ENCODE data around the gene FBXW7.

The FBXW7 gene

GRCh38 chr4:152535903-152536544 is at the start of gene FBXW7:
Gene FBXW7, minus strand, starts transcription at chr4:152536092. Its CDS starts 124,289 bp downstream, at chr4:152411803.
- peak within 1 kb of the TSS; percentile 86 to 98 for H3K9ac ChIP-seq (ENCODE audit: low read depth in 1 of 2, low read length in 2 of 2)
- H3K27ac ChIP-seq (ENCODE audit: low read depth in 2 of 2, low read length in 2 of 2) = peak within 1 kb of the TSS; percentile 97 to 99
- H3K9me3 ChIP-seq (ENCODE audit: control insufficient read depth in 2 of 2, low read length in 2 of 2) = no peaks in the 10 kb centered on the region
- H3K36me3 ChIP-seq (ENCODE audit: control insufficient read depth in 2 of 2, insufficient read depth in 2 of 2, low read length in 2 of 2) = peaks cover 6 to 9% of the 10 kb centered on the region in 2 donors
- H3K4me3 ChIP-seq (ENCODE audit: low read length in 2 of 2) = peak within 1 kb of the TSS; percentile 87 to 91
- no peaks in the 10 kb centered on the region for H3K27me3 ChIP-seq (ENCODE audit: control insufficient read depth in 2 of 2, insufficient read depth in 2 of 2, low read length in 2 of 2)
- peaks cover 13 to 19% of the 10 kb centered on the region in 2 donors for H3K4me1 ChIP-seq (ENCODE audit: control insufficient read depth in 2 of 2, insufficient read depth in 2 of 2, low read length in 2 of 2)

DNA sequence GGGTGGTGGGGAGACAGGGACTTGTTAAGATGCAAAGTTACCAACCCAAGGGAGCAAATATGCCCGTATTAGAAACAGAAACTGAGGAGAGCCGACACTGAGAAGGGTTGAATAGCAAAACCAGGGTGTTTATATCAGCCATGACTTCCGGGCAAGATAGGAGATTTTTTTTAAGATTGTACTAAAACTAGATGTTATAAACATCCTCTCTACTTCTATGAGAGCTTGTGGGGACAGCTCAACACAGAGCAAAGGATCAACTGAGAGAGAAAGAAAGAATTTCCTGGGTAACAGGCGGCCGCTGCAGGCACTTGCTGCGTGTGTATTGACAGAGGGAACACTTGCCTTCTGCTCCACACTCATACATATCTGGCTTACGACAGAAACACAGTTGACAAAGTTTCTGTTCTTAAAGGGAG is 49.1 kb upstream of the FBXW7 start:
- Histone ChIP-seq H3K9ac (ENCODE audit: low read depth in 1 of 2, low read length in 2 of 2) (no peak overlapping the region), H3K4me3 (ENCODE audit: low read length in 2 of 2) (peak overlapping the region in 1 of 2 donors; percentile 41), H3K4me1 (ENCODE audit: control insufficient read depth in 2 of 2, insufficient read depth in 2 of 2, low read length in 2 of 2) (no peaks in the 10 kb centered on the region), H3K9me3 (ENCODE audit: control insufficient read depth in 2 of 2, low read length in 2 of 2) (peaks cover 0 to 4% of the 10 kb centered on the region in 2 donors), H3K27ac (ENCODE audit: low read depth in 2 of 2, low read length in 2 of 2) (peak overlapping the region; percentile 49 to 59), H3K36me3 (ENCODE audit: control insufficient read depth in 2 of 2, insufficient read depth in 2 of 2, low read length in 2 of 2) (no peaks in the 10 kb centered on the region), H3K27me3 (ENCODE audit: control insufficient read depth in 2 of 2, insufficient read depth in 2 of 2, low read length in 2 of 2) (no peaks in the 10 kb centered on the region)

DNA sequence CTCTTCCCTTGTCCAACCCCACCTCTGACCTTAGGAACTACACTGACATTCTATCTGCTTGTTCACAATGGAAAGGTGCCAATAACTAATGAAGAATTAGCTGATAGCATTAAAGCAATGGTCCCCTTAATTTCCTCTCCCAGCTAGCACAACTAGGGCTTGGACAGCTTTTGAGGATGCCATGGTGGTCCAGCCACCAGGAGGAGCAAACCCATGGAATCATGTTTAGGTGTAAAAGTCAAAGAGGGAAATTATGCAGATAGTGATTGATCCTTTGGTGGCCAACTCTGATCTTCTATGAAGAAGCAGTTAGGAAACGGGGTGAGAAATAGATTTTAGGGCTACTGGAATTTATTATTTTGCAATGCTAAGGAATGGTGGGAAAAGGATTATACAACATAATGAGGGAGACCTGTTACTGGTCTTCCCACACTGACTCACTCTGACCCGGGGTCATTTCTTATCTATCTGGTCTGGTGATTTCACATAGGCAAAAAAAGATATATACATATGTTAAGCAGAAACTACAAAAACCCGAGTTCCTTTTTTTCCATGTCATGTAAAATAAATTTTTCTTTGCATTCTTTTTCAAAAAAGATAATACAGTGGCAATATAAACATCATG is 45.8 kb upstream of the FBXW7 start:
- H3K4me1 ChIP-seq (ENCODE audit: control insufficient read depth in 2 of 2, insufficient read depth in 2 of 2, low read length in 2 of 2) = no peaks in the 10 kb centered on the region
- no peaks in the 10 kb centered on the region for H3K9me3 ChIP-seq (ENCODE audit: control insufficient read depth in 2 of 2, low read length in 2 of 2)
- H3K27me3 ChIP-seq (ENCODE audit: control insufficient read depth in 2 of 2, insufficient read depth in 2 of 2, low read length in 2 of 2) = no peaks in the 10 kb centered on the region
- no peaks in the 10 kb centered on the region for H3K36me3 ChIP-seq (ENCODE audit: control insufficient read depth in 2 of 2, insufficient read depth in 2 of 2, low read length in 2 of 2)
- no peak overlapping the region for H3K9ac ChIP-seq (ENCODE audit: low read depth in 1 of 2, low read length in 2 of 2)
- H3K4me3 ChIP-seq (ENCODE audit: low read length in 2 of 2) = no peak overlapping the region
- no peak overlapping the region for H3K27ac ChIP-seq (ENCODE audit: low read depth in 2 of 2, low read length in 2 of 2)

GRCh38 chr4:152579916-152580315 is 44.0 kb upstream of the FBXW7 start:
- H3K9ac ChIP-seq (ENCODE audit: low read depth in 1 of 2, low read length in 2 of 2) = no peak overlapping the region
- H3K4me1 ChIP-seq (ENCODE audit: control insufficient read depth in 2 of 2, insufficient read depth in 2 of 2, low read length in 2 of 2) = no peaks in the 10 kb centered on the region
- no peak overlapping the region for H3K27ac ChIP-seq (ENCODE audit: low read depth in 2 of 2, low read length in 2 of 2)
- no peak overlapping the region for H3K4me3 ChIP-seq (ENCODE audit: low read length in 2 of 2)
- no peaks in the 10 kb centered on the region for H3K36me3 ChIP-seq (ENCODE audit: control insufficient read depth in 2 of 2, insufficient read depth in 2 of 2, low read length in 2 of 2)
- H3K27me3 ChIP-seq (ENCODE audit: control insufficient read depth in 2 of 2, insufficient read depth in 2 of 2, low read length in 2 of 2) = no peaks in the 10 kb centered on the region
- no peaks in the 10 kb centered on the region for H3K9me3 ChIP-seq (ENCODE audit: control insufficient read depth in 2 of 2, low read length in 2 of 2)

- Histone ChIP-seq H3K4me1 (ENCODE audit: control insufficient read depth in 2 of 2, insufficient read depth in 2 of 2, low read length in 2 of 2) (no peaks in the 10 kb centered on the region), H3K9me3 (ENCODE audit: control insufficient read depth in 2 of 2, low read length in 2 of 2) (no peaks in the 10 kb centered on the region), H3K27ac (ENCODE audit: low read depth in 2 of 2, low read length in 2 of 2) (no peak overlapping the region), H3K9ac (ENCODE audit: low read depth in 1 of 2, low read length in 2 of 2) (no peak overlapping the region), H3K36me3 (ENCODE audit: control insufficient read depth in 2 of 2, insufficient read depth in 2 of 2, low read length in 2 of 2) (no peaks in the 10 kb centered on the region), H3K4me3 (ENCODE audit: low read length in 2 of 2) (no peak overlapping the region), H3K27me3 (ENCODE audit: control insufficient read depth in 2 of 2, insufficient read depth in 2 of 2, low read length in 2 of 2) (no peaks in the 10 kb centered on the region)
These were observed 43.3 kb upstream of the FBXW7 start for GRCh38 chr4:152579107-152579764.

GRCh38 chr4:152578670-152579069 is 42.8 kb upstream of the FBXW7 start:
- no peak overlapping the region for H3K27ac ChIP-seq (ENCODE audit: low read depth in 2 of 2, low read length in 2 of 2)
- H3K27me3 ChIP-seq (ENCODE audit: control insufficient read depth in 2 of 2, insufficient read depth in 2 of 2, low read length in 2 of 2) = no peaks in the 10 kb centered on the region
- H3K9ac ChIP-seq (ENCODE audit: low read depth in 1 of 2, low read length in 2 of 2) = no peak overlapping the region
- no peaks in the 10 kb centered on the region for H3K36me3 ChIP-seq (ENCODE audit: control insufficient read depth in 2 of 2, insufficient read depth in 2 of 2, low read length in 2 of 2)
- no peak overlapping the region for H3K4me3 ChIP-seq (ENCODE audit: low read length in 2 of 2)
- H3K9me3 ChIP-seq (ENCODE audit: control insufficient read depth in 2 of 2, low read length in 2 of 2) = no peaks in the 10 kb centered on the region
- no peaks in the 10 kb centered on the region for H3K4me1 ChIP-seq (ENCODE audit: control insufficient read depth in 2 of 2, insufficient read depth in 2 of 2, low read length in 2 of 2)

GRCh38 chr4:152577708-152578396 is 42.0 kb upstream of the FBXW7 start:
- Histone ChIP-seq H3K36me3 (ENCODE audit: control insufficient read depth in 2 of 2, insufficient read depth in 2 of 2, low read length in 2 of 2) (no peaks in the 10 kb centered on the region), H3K4me1 (ENCODE audit: control insufficient read depth in 2 of 2, insufficient read depth in 2 of 2, low read length in 2 of 2) (no peaks in the 10 kb centered on the region), H3K27me3 (ENCODE audit: control insufficient read depth in 2 of 2, insufficient read depth in 2 of 2, low read length in 2 of 2) (no peaks in the 10 kb centered on the region), H3K9ac (ENCODE audit: low read depth in 1 of 2, low read length in 2 of 2) (no peak overlapping the region), H3K9me3 (ENCODE audit: control insufficient read depth in 2 of 2, low read length in 2 of 2) (no peaks in the 10 kb centered on the region), H3K27ac (ENCODE audit: low read depth in 2 of 2, low read length in 2 of 2) (no peak overlapping the region), H3K4me3 (ENCODE audit: low read length in 2 of 2) (no peak overlapping the region)

DNA sequence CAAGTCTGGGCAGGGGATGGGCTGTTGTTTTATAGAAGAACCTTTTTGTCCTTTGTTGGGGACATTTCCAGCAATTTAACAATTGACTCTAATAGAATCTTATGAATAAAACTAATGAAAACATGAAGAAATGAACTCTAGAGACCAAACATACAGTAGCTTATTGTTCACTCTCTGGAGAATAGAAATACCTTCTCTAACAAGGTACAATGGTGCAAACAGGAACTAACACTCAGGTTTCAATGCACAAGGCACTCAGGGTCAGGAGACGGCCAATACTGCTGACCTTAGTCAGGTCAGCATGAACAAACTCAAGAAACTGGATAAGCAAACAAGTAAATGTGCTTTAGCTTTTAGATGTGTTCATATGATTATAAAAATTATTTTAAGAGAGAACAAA is 39.6 kb upstream of the FBXW7 start:
- Histone ChIP-seq H3K27me3 (ENCODE audit: control insufficient read depth in 2 of 2, insufficient read depth in 2 of 2, low read length in 2 of 2) (no peaks in the 10 kb centered on the region), H3K27ac (ENCODE audit: low read depth in 2 of 2, low read length in 2 of 2) (no peak overlapping the region), H3K4me1 (ENCODE audit: control insufficient read depth in 2 of 2, insufficient read depth in 2 of 2, low read length in 2 of 2) (peaks cover 4 to 5% of the 10 kb centered on the region in 2 donors), H3K36me3 (ENCODE audit: control insufficient read depth in 2 of 2, insufficient read depth in 2 of 2, low read length in 2 of 2) (no peaks in the 10 kb centered on the region), H3K4me3 (ENCODE audit: low read length in 2 of 2) (no peak overlapping the region), H3K9me3 (ENCODE audit: control insufficient read depth in 2 of 2, low read length in 2 of 2) (no peaks in the 10 kb centered on the region), H3K9ac (ENCODE audit: low read depth in 1 of 2, low read length in 2 of 2) (no peak overlapping the region)

GRCh38 chr4:152573861-152574260 is 38.0 kb upstream of the FBXW7 start:
- no peak overlapping the region for H3K4me3 ChIP-seq (ENCODE audit: low read length in 2 of 2)
- H3K27ac ChIP-seq (ENCODE audit: low read depth in 2 of 2, low read length in 2 of 2) = no peak overlapping the region
- H3K9ac ChIP-seq (ENCODE audit: low read depth in 1 of 2, low read length in 2 of 2) = no peak overlapping the region
- peaks cover 4 to 5% of the 10 kb centered on the region in 2 donors for H3K4me1 ChIP-seq (ENCODE audit: control insufficient read depth in 2 of 2, insufficient read depth in 2 of 2, low read length in 2 of 2)
- no peaks in the 10 kb centered on the region for H3K27me3 ChIP-seq (ENCODE audit: control insufficient read depth in 2 of 2, insufficient read depth in 2 of 2, low read length in 2 of 2)
- no peaks in the 10 kb centered on the region for H3K36me3 ChIP-seq (ENCODE audit: control insufficient read depth in 2 of 2, insufficient read depth in 2 of 2, low read length in 2 of 2)
- H3K9me3 ChIP-seq (ENCODE audit: control insufficient read depth in 2 of 2, low read length in 2 of 2) = no peaks in the 10 kb centered on the region

Measured in mucosa of rectum (tissue), 2 donors.